ENCODE results near the gene SLAMF6.
"Not testable (repeated sequence)": the region's sequence is repeated elsewhere in the genome, so short reads cannot be mapped to it uniquely, and the experiment has no call there.

SLAMF6 gene

GRCh38 chr1:160522622-160523345, at the start of gene SLAMF6:
Gene SLAMF6 (minus strand): TSS chr1:160523255. CDS start chr1:160523192, 63 bp downstream.
- FAIRE-seq (no peak), DNase-seq (ENCODE audit: insufficient read length, low spot score) (no peak)
- TF ChIP-seq CTCF (IDR thresholded peaks at IDR 0.05; ENCODE audit: insufficient read depth, missing control alignments), result no peak

GRCh38 chr1:160570840-160571239, 47.8 kb upstream of the SLAMF6 start:
- no peak for TF ChIP-seq CTCF (IDR thresholded peaks at IDR 0.05; ENCODE audit: insufficient read depth, missing control alignments)
- FAIRE-seq (no peak), DNase-seq (ENCODE audit: insufficient read length, low spot score) (no peak)

GRCh38 chr1:160569806-160570205, 46.8 kb upstream of the SLAMF6 start:
- DNase-seq (ENCODE audit: insufficient read length, low spot score) (no peak), FAIRE-seq (no peak)
- TF ChIP-seq CTCF (IDR thresholded peaks at IDR 0.05; ENCODE audit: insufficient read depth, missing control alignments), result no peak

GRCh38 chr1:160567858-160568682, 45.0 kb upstream of the SLAMF6 start:
- FAIRE-seq (no peak), DNase-seq (ENCODE audit: insufficient read length, low spot score) (no peak)
- no peak for TF ChIP-seq CTCF (IDR thresholded peaks at IDR 0.05; ENCODE audit: insufficient read depth, missing control alignments)

- no peak for DNase-seq (ENCODE audit: insufficient read length, low spot score)
- no peak for FAIRE-seq
- TF ChIP-seq CTCF (IDR thresholded peaks at IDR 0.05; ENCODE audit: insufficient read depth, missing control alignments), result no peak
These were observed 44.3 kb upstream of the SLAMF6 start for GRCh38 chr1:160567341-160567740.

GRCh38 chr1:160565564-160565963, 42.5 kb upstream of the SLAMF6 start:
- no peak for FAIRE-seq
- DNase-seq (ENCODE audit: insufficient read length, low spot score), result no peak
- no peak for TF ChIP-seq CTCF (IDR thresholded peaks at IDR 0.05; ENCODE audit: insufficient read depth, missing control alignments)

- DNase-seq (ENCODE audit: insufficient read length, low spot score); FAIRE-seq: not testable (repeated sequence)
These were observed 40.2 kb upstream of the SLAMF6 start for GRCh38 chr1:160563230-160563629.

- FAIRE-seq; DNase-seq (ENCODE audit: insufficient read length, low spot score): not testable (repeated sequence)
These were observed 39.7 kb upstream of the SLAMF6 start for GRCh38 chr1:160562745-160563144.

Measured in D721Med (cell line).